Endothelial cell of umbilical vein (primary cell): ENCODE data around the gene THNSL1. TPM values are rescaled to one million over a fixed set of nuclear protein-coding genes. Genes with fewer than 3 reads are reported as not detected.

Source experiments
- BruUV-seq: library from RNA; stranded (reverse); fragments of 400-500 nt; replicated peaks from 2 replicates; lab custom pipeline; 2021; lab: Mats Ljungman, UMichigan
- CTCF ChIA-PET: fragments of 300-600, 350-600 bp; sonication (Branson Sonifier 250); formaldehyde crosslinking; loops from one replicate; lab custom pipeline; 2021; ENCODE audit warnings: antibody characterized with exemption, inconsistent platforms; lab: Charles Lee
- POLR2A ChIA-PET: fragments of 300-600, 350-600 bp; sonication (Branson Sonifier 250); formaldehyde crosslinking; loops from one replicate; lab custom pipeline; 2021; ENCODE audit warnings: antibody characterized with exemption, inconsistent platforms; lab: Charles Lee
- DNase-seq: peaks from one replicate; pipeline ENCODE4 v3.0.0-alpha.2; 2011; ENCODE audit warnings: low read depth, low spot score
- FAIRE-seq: peaks from 2 replicates; lab custom pipeline; 2011; peaks lifted over from hg19 to GRCh38; lab: Jason Lieb, UNC
- H2AFZ ChIP-seq: 2 replicates; pipeline ENCODE4 v1.6.0; 2012; ENCODE audit warnings: low read depth, low read length, control low read depth, inconsistent platforms
- H3K27ac ChIP-seq: 2 replicates; pipeline ENCODE4 v1.5.1; 2011; ENCODE audit warnings: low read depth, mild to moderate bottlenecking, control low read depth, low read length, moderate library complexity; ENCODE audit not compliant: insufficient read depth
- H3K27me3 ChIP-seq, 2 experiments: 2 replicates each; pipeline versions ENCODE4 v1.6.0 to v1.6.1; 2011; ENCODE audit warnings: low read length in 2 of 2, mixed read lengths in 1 of 2; ENCODE audit not compliant: control insufficient read depth in 2 of 2, insufficient read depth in 2 of 2
- H3K36me3 ChIP-seq, 2 experiments: 2 replicates in 1 of 2; 3 replicates in 1 of 2; pipeline ENCODE4 v1.5.1; 2011; ENCODE audit warnings: low read length in 2 of 2, mild to moderate bottlenecking in 1 of 2, moderate library complexity in 1 of 2; ENCODE audit not compliant: control insufficient read depth in 2 of 2, insufficient read depth in 2 of 2; ENCODE audit errors: extremely low read depth in 1 of 2
- H3K4me1 ChIP-seq: 3 replicates; pipeline ENCODE4 v1.5.1; 2011; ENCODE audit warnings: mild to moderate bottlenecking, low read length; ENCODE audit not compliant: control insufficient read depth, insufficient read depth; ENCODE audit errors: extremely low read depth
- H3K4me2 ChIP-seq: 2 replicates; pipeline ENCODE4 v1.6.1; 2011; ENCODE audit warnings: low read length, control low read depth, mixed read lengths; ENCODE audit not compliant: insufficient read depth
- H3K4me3 ChIP-seq, 3 experiments: fragments of 200-600 bp in 1 of 3; sonication (generic), shearing (Covaris generic) in 1 of 3; replicated peaks in 1 of 3; 2 replicates each; pipeline ENCODE4 v1.5.1; 2011 to 2016; ENCODE audit warnings: control low read depth in 3 of 3, low read length in 3 of 3, mild to moderate bottlenecking in 2 of 3, inconsistent platforms in 1 of 3, low read depth in 1 of 3, moderate library complexity in 1 of 3; ENCODE audit not compliant: insufficient read depth in 1 of 3
- H3K79me2 ChIP-seq: 2 replicates; pipeline ENCODE4 v1.6.0; 2012; ENCODE audit warnings: low read length, inconsistent platforms; ENCODE audit not compliant: control insufficient read depth, insufficient read depth
- H3K9ac ChIP-seq: replicated peaks from 2 replicates; pipeline ENCODE3; 2011; ENCODE audit warnings: low read length, control low read depth; ENCODE audit not compliant: insufficient read depth; ENCODE audit errors: extremely low read depth
- H3K9me1 ChIP-seq: replicated peaks from 3 replicates; pipeline ENCODE4 v1.6.0; 2011; ENCODE audit warnings: mild to moderate bottlenecking, low read length; ENCODE audit not compliant: control insufficient read depth, insufficient read depth; ENCODE audit errors: extremely low read depth
- H3K9me3 ChIP-seq: replicated peaks from 2 replicates; pipeline ENCODE4 v1.5.1; 2012; ENCODE audit warnings: low read length, inconsistent platforms; ENCODE audit not compliant: control insufficient read depth, insufficient read depth
- H4K20me1 ChIP-seq: replicated peaks from 2 replicates; pipeline ENCODE3; 2011; ENCODE audit warnings: mild to moderate bottlenecking, low read length; ENCODE audit not compliant: control insufficient read depth, insufficient read depth; ENCODE audit errors: extremely low read depth
- CTCF ChIP-seq, 2 donors: IDR thresholded peaks; 1 replicate in 1 of 2; 2 replicates in 1 of 2; pipeline ENCODE4 v1.5.1; 2011; ENCODE audit warnings: low read length in 2 of 2, mild to moderate bottlenecking in 2 of 2, moderate library complexity in 2 of 2, control low read depth in 1 of 2, inconsistent platforms in 1 of 2, low read depth in 1 of 2; ENCODE audit not compliant: insufficient read depth in 1 of 2; ENCODE audit errors: extremely low read depth in 1 of 2
- EZH2 ChIP-seq: IDR thresholded peaks from 2 replicates; pipeline ENCODE4 v1.6.1; 2012; ENCODE audit warnings: borderline replicate concordance, low read depth, mild to moderate bottlenecking, moderate library complexity, low read length, inconsistent platforms; ENCODE audit not compliant: severe bottlenecking
- FOS ChIP-seq: IDR thresholded peaks from 2 replicates; pipeline ENCODE4 v1.6.1; 2011; ENCODE audit warnings: mild to moderate bottlenecking, low read length, moderate library complexity, borderline replicate concordance; ENCODE audit not compliant: insufficient read depth
- GATA2 ChIP-seq: IDR thresholded peaks from 2 replicates; pipeline ENCODE4 v1.7.0; 2011; ENCODE audit warnings: low read depth, mild to moderate bottlenecking, moderate library complexity, mixed read lengths, low read length; ENCODE audit not compliant: insufficient read length, insufficient read depth
- JUN ChIP-seq: IDR thresholded peaks from 2 replicates; pipeline ENCODE4 v1.6.1; 2011; ENCODE audit warnings: borderline replicate concordance, low read depth; ENCODE audit not compliant: insufficient read length, insufficient read depth
- MAX ChIP-seq: IDR thresholded peaks from 2 replicates; pipeline ENCODE4 v1.6.1; 2011; ENCODE audit not compliant: insufficient read depth, insufficient read length
- MYC ChIP-seq: IDR thresholded peaks from one replicate; pipeline ENCODE4 v1.6.1; 2011; ENCODE audit warnings: mild to moderate bottlenecking, low read depth, low read length
- POLR2A ChIP-seq: IDR thresholded peaks from 2 replicates; pipeline ENCODE4 v1.6.1; 2012; ENCODE audit warnings: low read depth, mild to moderate bottlenecking, control low read depth, low read length
- POLR2AphosphoS5 ChIP-seq: IDR thresholded peaks from 2 replicates; pipeline ENCODE4 v1.6.1; 2012; ENCODE audit warnings: low read depth, mild to moderate bottlenecking, control low read depth, low read length, moderate library complexity; ENCODE audit not compliant: insufficient read depth
- dilution Hi-C: fragments of 300-500 bp; cut with MboI; formaldehyde crosslinking; loops from one replicate; pipeline ENCODE4 v1.15.0; 2019; ENCODE audit warnings: low sequenced_read_pairs; ENCODE audit not compliant: extremely low pct_ligation_motif_present
- intact Hi-C: fragments of 100-400 bp; cut with micrococcal nuclease; formaldehyde crosslinking; loops from one replicate; pipeline ENCODE4 v1.10.0; 2022
- polyA plus RNA-seq, 4 experiments: library from polyadenylated mRNA; depleted of rRNA in 3 of 4; stranded (reverse) in 3 of 4; unstranded in 1 of 4; fragments of >200 nt; gene quantifications; 2 replicates each; pipeline versions ENCODE4 v1.2.1 to v1.2.3, GENCODE V29; 2011 to 2012; ENCODE audit warnings: missing spikeins in 1 of 4
- total RNA-seq: library from RNA; stranded (reverse); gene quantifications from 2 replicates; pipeline ENCODE4 v1.2.3, GENCODE V29; 2021

THNSL1 gene
- total and polyA plus RNA-seq, 2 donors (not counting 3 experiments of a cell fraction or from before 2014, with no cell fraction given): 0.52 to 2.1 TPM

GRCh38 chr10:25068152-25069058 lies 52.0 kb downstream of the THNSL1 start:
- Histone ChIP-seq H3K27ac (peak overlapping the region; percentile 87), H4K20me1 (no peaks in the 10 kb centered on the region), H3K4me2 (no peak overlapping the region), H3K9ac (peak overlapping the region; percentile 19), H3K79me2 (no peaks in the 10 kb centered on the region), H3K9me3 (no peaks in the 10 kb centered on the region), H3K4me1 (peaks cover 20% of the 10 kb centered on the region), H3K4me3 (no peak overlapping the region), H3K9me1 (no peaks in the 10 kb centered on the region), H3K27me3 (no peaks in the 10 kb centered on the region), H3K36me3 (no peaks in the 10 kb centered on the region), H2AFZ (peak overlapping the region; percentile 64)
- DNase-seq (peak; percentile 49), FAIRE-seq (peak; percentile 87)
- TF ChIP-seq MAX (no peak), GATA2 (peak; percentile 15), FOS (peak; percentile 95), MYC (peak; percentile 37), EZH2 (no peak), JUN (peak; percentile 75), CTCF (IDR thresholded peaks at IDR 0.05; ENCODE audit: extremely low read depth in 1 of 2, insufficient read depth in 1 of 2, low read depth in 1 of 2, low read length in 2 of 2) (no peak), POLR2AphosphoS5 (no peak), POLR2A (no peak)
- intact Hi-C loops (loop anchor here (1.0 kb wide), 1 partner anchor 45 kb away; no protein-coding TSS in a partner anchor), dilution Hi-C loops (no loop called here)
- BruUV-seq: TSS peak; percentile 97
- ChIA-PET CTCF (interaction anchor here (1.3 to 8.5 kb wide), 2 partner anchors 12 to 45 kb away, joined by 3 to 46 read pairs; no protein-coding TSS in a partner anchor), POLR2A (no interaction called here)
